IMR-90 (cell line): ENCODE data around the gene DSCAM. TPM values are rescaled to one million over a fixed set of nuclear protein-coding genes. Genes with fewer than 3 reads are reported as not detected.

Source experiments
- ATAC-seq: fragments of 200-7000 bp; cut with Tn5 transposase; 2 replicates; pipeline ENCODE4 v1.9.1; 2020; ENCODE audit warnings: low read depth, mild to moderate bottlenecking, moderate library complexity
- BruUV-seq: library from RNA; stranded (reverse); fragments of 400-500 nt; replicated peaks from 2 replicates; lab custom pipeline; 2021; lab: Mats Ljungman, UMichigan
- CTCF ChIA-PET: fragments of 300-600 bp; formaldehyde crosslinking; extraction: SDS; loops from one replicate; lab custom pipeline; 2021; ENCODE audit warnings: antibody characterized with exemption; lab: Yijun Ruan, JAX
- POLR2A ChIA-PET: fragments of 300-600 bp; sonication (Branson Sonifier 250); formaldehyde crosslinking; loops from one replicate; lab custom pipeline; 2022; ENCODE audit warnings: antibody characterized with exemption; ENCODE audit not compliant: unreplicated experiment; lab: Charles Lee
- DNase-seq: peaks from one replicate; pipeline ENCODE4 v3.0.0; 2013
- H2AFZ ChIP-seq: replicated peaks from 2 replicates; pipeline ENCODE3; 2013; ENCODE audit warnings: low read length, mild to moderate bottlenecking; ENCODE audit not compliant: poor library complexity
- H2AK5ac ChIP-seq: 2 replicates; pipeline ENCODE4 v1.6.1; 2013; ENCODE audit warnings: low read depth, low read length, inconsistent platforms
- H2AK9ac ChIP-seq: replicated peaks from 2 replicates; pipeline ENCODE3; 2013; ENCODE audit warnings: mild to moderate bottlenecking, low read depth, low read length, moderate library complexity; ENCODE audit not compliant: poor library complexity
- H2BK120ac ChIP-seq: 2 replicates; pipeline ENCODE4 v1.6.1; 2013; ENCODE audit warnings: low read depth, low read length, inconsistent platforms
- H2BK15ac ChIP-seq: 3 replicates; pipeline ENCODE4 v1.6.1; 2013; ENCODE audit warnings: low read depth, low read length, inconsistent platforms
- H2BK20ac ChIP-seq: 2 replicates; pipeline ENCODE4 v1.6.1; 2013; ENCODE audit warnings: low read depth, mild to moderate bottlenecking, inconsistent platforms, low read length, moderate library complexity
- H2BK5ac ChIP-seq: 2 replicates; pipeline ENCODE4 v1.6.1; 2013; ENCODE audit warnings: mild to moderate bottlenecking, low read depth, low read length, inconsistent platforms; ENCODE audit not compliant: poor library complexity, severe bottlenecking
- H3K14ac ChIP-seq: replicated peaks from 2 replicates; pipeline ENCODE4 v1.6.1; 2013; ENCODE audit warnings: low read depth, low read length, inconsistent platforms
- H3K18ac ChIP-seq: 2 replicates; pipeline ENCODE4 v1.6.1; 2013; ENCODE audit warnings: low read depth, low read length, control low read depth
- H3K23ac ChIP-seq: 2 replicates; pipeline ENCODE4 v1.6.1; 2013; ENCODE audit warnings: low read depth, low read length, inconsistent platforms
- H3K27ac ChIP-seq: 2 replicates; pipeline ENCODE4 v1.5.1; 2013; ENCODE audit warnings: mild to moderate bottlenecking, control low read depth, low read length; ENCODE audit not compliant: insufficient read depth
- H3K27me3 ChIP-seq: 2 replicates; pipeline ENCODE4 v1.6.1; 2013; ENCODE audit warnings: low read length; ENCODE audit not compliant: control insufficient read depth, insufficient read depth
- H3K36me3 ChIP-seq: 2 replicates; pipeline ENCODE4 v1.6.1; 2013; ENCODE audit warnings: low read length, mixed read lengths; ENCODE audit not compliant: control insufficient read depth, insufficient read depth
- H3K4ac ChIP-seq: 2 replicates; pipeline ENCODE4 v1.6.1; 2013; ENCODE audit warnings: low read depth, low read length, inconsistent platforms
- H3K4me1 ChIP-seq: 2 replicates; pipeline ENCODE4 v1.6.1; 2013; ENCODE audit warnings: low read length, mixed read lengths; ENCODE audit not compliant: control insufficient read depth, insufficient read depth
- H3K4me2 ChIP-seq: 2 replicates; pipeline ENCODE4 v1.6.1; 2013; ENCODE audit warnings: low read depth, mild to moderate bottlenecking, control low read depth, low read length, moderate library complexity
- H3K4me3 ChIP-seq: 2 replicates; pipeline ENCODE4 v1.5.1; 2013; ENCODE audit warnings: low read depth, mild to moderate bottlenecking, control low read depth, low read length, moderate library complexity; ENCODE audit not compliant: insufficient read depth
- H3K56ac ChIP-seq: 2 replicates; pipeline ENCODE4 v1.6.1; 2013; ENCODE audit warnings: low read length, inconsistent platforms; ENCODE audit not compliant: insufficient read depth; ENCODE audit errors: extremely low read depth
- H3K79me1 ChIP-seq, 2 experiments: 2 replicates each; pipeline ENCODE4 v1.6.1; 2013; ENCODE audit warnings: low read length in 2 of 2, inconsistent platforms in 1 of 2, low read depth in 1 of 2
- H3K9ac ChIP-seq: 2 replicates; pipeline ENCODE4 v1.6.1; 2013; ENCODE audit warnings: low read depth, low read length, control low read depth
- H3K9me1 ChIP-seq: 2 replicates; pipeline ENCODE4 v1.6.1; 2013; ENCODE audit warnings: low read length, inconsistent platforms; ENCODE audit not compliant: insufficient read depth
- H3K9me3 ChIP-seq: 2 replicates; pipeline ENCODE4 v1.6.1; 2013; ENCODE audit warnings: low read length; ENCODE audit not compliant: control insufficient read depth, insufficient read depth
- H4K20me1 ChIP-seq: 2 replicates; pipeline ENCODE4 v1.6.1; 2013; ENCODE audit warnings: low read length, inconsistent platforms; ENCODE audit not compliant: insufficient read depth
- H4K5ac ChIP-seq: 2 replicates; pipeline ENCODE4 v1.6.1; 2013; ENCODE audit warnings: mild to moderate bottlenecking, low read depth, low read length, control low read depth
- H4K8ac ChIP-seq, 2 experiments: 2 replicates each; pipeline ENCODE4 v1.6.1; 2013; ENCODE audit warnings: low read depth in 2 of 2, low read length in 2 of 2, control low read depth in 1 of 2, inconsistent platforms in 1 of 2
- H4K91ac ChIP-seq: 2 replicates; pipeline ENCODE4 v1.6.1; 2013; ENCODE audit warnings: low read depth, low read length, inconsistent platforms; ENCODE audit not compliant: insufficient read depth
- CEBPB ChIP-seq: IDR thresholded peaks from 2 replicates; pipeline ENCODE4 v1.6.1; 2012; ENCODE audit warnings: low read depth, low read length, improper control_type of control experiment
- CTCF ChIP-seq: conservative IDR thresholded peaks from 2 replicates; pipeline ENCODE4 v1.5.1; 2012; ENCODE audit warnings: mild to moderate bottlenecking, low read depth, low read length, improper control_type of control experiment
- ELK1 ChIP-seq: fragments of 150-350 bp; IDR thresholded peaks from 2 replicates; pipeline ENCODE4 v1.6.1; 2016; ENCODE audit warnings: low read depth, mild to moderate bottlenecking, low read length, moderate library complexity, borderline replicate concordance
- MAFK ChIP-seq: IDR thresholded peaks from 2 replicates; pipeline ENCODE4 v1.6.1; 2012; ENCODE audit warnings: low read depth, low read length, improper control_type of control experiment
- NFE2L2 ChIP-seq: fragments of 150-350 bp; IDR thresholded peaks from 2 replicates; pipeline ENCODE4 v1.6.1; 2016; ENCODE audit warnings: low read depth, mild to moderate bottlenecking, low read length
- RCOR1 ChIP-seq: IDR thresholded peaks from 2 replicates; pipeline ENCODE4 v1.6.1; 2012; ENCODE audit warnings: mild to moderate bottlenecking, low read length, improper control_type of control experiment; ENCODE audit not compliant: insufficient replicate concordance
- WGBS, 2 experiments: methylation state at CpG; one replicate each; pipeline versions ENCODE4 v1.1.5 to v1.1.7; 2013; ENCODE audit warnings: missing lambda C conversion rate in 2 of 2; ENCODE audit not compliant: insufficient read length in 1 of 2; ENCODE audit errors: extremely low coverage in 2 of 2; 5-methylcytosine and 5-hydroxymethylcytosine counted together
- dilution Hi-C: fragments of 300-500 bp; cut with HindIII; formaldehyde crosslinking; loops from one replicate; pipeline ENCODE4 v1.14.3; 2018; ENCODE audit warnings: low sequenced_read_pairs; ENCODE audit not compliant: unreplicated experiment
- in situ Hi-C: fragments of 300-500 bp; cut with MboI; formaldehyde crosslinking; loops from 3 replicates; pipeline ENCODE4 v1.14.3; 2019; ENCODE audit warnings: low sequenced_read_pairs, inconsistent platforms, mixed read lengths
- intact Hi-C: fragments of 100-400 bp; cut with micrococcal nuclease; formaldehyde crosslinking; loops from 2 replicates; pipeline ENCODE4 v1.10.0; 2022
- polyA plus RNA-seq, 3 experiments: library from polyadenylated mRNA; depleted of rRNA; stranded (reverse); fragments of >200 nt; gene quantifications; 2 replicates each; pipeline ENCODE4 v1.2.3, GENCODE V29; 2012; ENCODE audit warnings: low replicate concordance in 1 of 3
- total RNA-seq: library from RNA; depleted of rRNA; stranded (reverse); fragments of >200 nt; gene quantifications from 2 replicates; pipeline ENCODE4 v1.2.3, GENCODE V29; 2012

Gene DSCAM
- total and polyA plus RNA-seq, 2 of the 4 experiments (the other 2 are of a cell fraction) = under 0.01 to 0.02 TPM

- no peak overlapping the region for H3K4me2 ChIP-seq
- no peak overlapping the region for H4K8ac ChIP-seq
- WGBS, 2 experiments = 80% methylated on average over 2 of the region's 4 CpGs; no CpG with 5 or more reads in 1 of the 2 experiments
- no peak overlapping the region for H3K18ac ChIP-seq
- no peaks in the 10 kb centered on the region for H3K79me1 ChIP-seq
- in situ Hi-C loops (no loop called here), intact Hi-C loops (no loop called here), dilution Hi-C loops (no loop called here)
- H3K56ac ChIP-seq = no peak overlapping the region
- no peak overlapping the region for H3K9ac ChIP-seq
- H4K5ac ChIP-seq = no peak overlapping the region
- no peak overlapping the region for H2BK15ac ChIP-seq
- H2AK9ac ChIP-seq = no peak overlapping the region
- peaks cover 9% of the 10 kb centered on the region for H3K9me3 ChIP-seq
- no peak overlapping the region for H2BK120ac ChIP-seq
- no peaks in the 10 kb centered on the region for H3K27me3 ChIP-seq
- no peak overlapping the region for H2BK5ac ChIP-seq
- H2AFZ ChIP-seq = no peak overlapping the region
- ATAC-seq (no peak), DNase-seq (no peak)
- no peak overlapping the region for H3K14ac ChIP-seq
- H3K36me3 ChIP-seq = no peaks in the 10 kb centered on the region
- H3K4ac ChIP-seq = no peak overlapping the region
- H3K4me1 ChIP-seq = no peaks in the 10 kb centered on the region
- ChIA-PET CTCF (no interaction called here), POLR2A (no interaction called here)
- no peak overlapping the region for H4K91ac ChIP-seq
- no peak for TF ChIP-seq MAFK
- TF ChIP-seq ELK1 = no peak
- TF ChIP-seq CTCF = no peak
- TF ChIP-seq RCOR1 = no peak
- no peak for TF ChIP-seq NFE2L2
- no peak for TF ChIP-seq CEBPB
- no peaks in the 10 kb centered on the region for H4K20me1 ChIP-seq
- H2BK20ac ChIP-seq = no peak overlapping the region
- H3K4me3 ChIP-seq = no peak overlapping the region
- no peak overlapping the region for H3K27ac ChIP-seq
- H3K23ac ChIP-seq = no peak overlapping the region
- BruUV-seq = no TSS peak
- H3K9me1 ChIP-seq = no peaks in the 10 kb centered on the region
- H2AK5ac ChIP-seq = no peak overlapping the region
Observed at GRCh38 chr21:40605094-40605493, 241.9 kb downstream of the DSCAM start.
